Tibial nerve (tissue), 4 donors: ENCODE data around the gene TUBA1A. TPM values are rescaled to one million over a fixed set of nuclear protein-coding genes. Genes with fewer than 3 reads are reported as not detected.
A peak's percentile ranks its signal among the peaks of the same experiment; 100 is the strongest.
"Not testable (repeated sequence)": the region's sequence is repeated elsewhere in the genome, so short reads cannot be mapped to it uniquely, and the experiment has no call there.

Experiments
- DNase-seq, 2 donors: peaks; one replicate each; pipeline ENCODE4 v3.0.0-alpha.2; 2019; ENCODE audit warnings: low spot score in 2 of 2
- H3K27ac ChIP-seq, 4 donors: fragments of 200-600 bp; sonication (generic) in 3 of 4; one replicate each; pipeline ENCODE4 v1.5.1; 2017 to 2019; ENCODE audit warnings: mild to moderate bottlenecking in 1 of 4
- H3K27me3 ChIP-seq, 2 donors: fragments of 200-600 bp; sonication (generic) in 1 of 2; one replicate each; pipeline versions ENCODE4 v1.5.1 to v1.6.0; 2017 to 2019
- H3K36me3 ChIP-seq, 3 donors: fragments of 200-600 bp; sonication (generic); one replicate each; pipeline ENCODE4 v1.5.1; 2018 to 2019
- H3K4me1 ChIP-seq, 4 donors: fragments of 200-600 bp; sonication (generic) in 3 of 4; one replicate each; pipeline ENCODE4 v1.5.1; 2017 to 2019
- H3K4me3 ChIP-seq, 4 donors: fragments of 200-600 bp; sonication (generic) in 3 of 4; one replicate each; pipeline ENCODE4 v1.5.1; 2017 to 2019; ENCODE audit warnings: mild to moderate bottlenecking in 1 of 4, moderate library complexity in 1 of 4
- H3K9me3 ChIP-seq, 4 donors: fragments of 200-600 bp; sonication (generic) in 3 of 4; one replicate each; pipeline ENCODE4 v1.5.1; 2017 to 2019
- CTCF ChIP-seq, 5 experiments: fragments of 200-600 bp in 3 of 5; fragments of 450-650 bp in 2 of 5; sonication (generic) in 3 of 5; IDR thresholded peaks; one replicate each; pipeline ENCODE4 v1.5.1; 2016 to 2019; ENCODE audit warnings: antibody characterized with exemption in 5 of 5, mild to moderate bottlenecking in 3 of 5, moderate library complexity in 2 of 5
- EP300 ChIP-seq, 2 donors: sonication (generic); formaldehyde crosslinking; IDR thresholded peaks; one replicate each; pipeline ENCODE4 v1.6.1; 2017; ENCODE audit warnings: antibody characterized with exemption in 2 of 2, mild to moderate bottlenecking in 1 of 2
- POLR2A ChIP-seq, 2 donors: fragments of 450-650 bp; IDR thresholded peaks; one replicate each; pipeline ENCODE4 v1.6.1; 2017; ENCODE audit warnings: antibody characterized with exemption in 2 of 2, mild to moderate bottlenecking in 2 of 2, moderate library complexity in 2 of 2
- WGBS, 2 donors: methylation state at CpG; one replicate each; pipeline ENCODE4 v1.1.5; 2018; 5-methylcytosine and 5-hydroxymethylcytosine counted together
- total RNA-seq, 4 donors: library from RNA; depleted of rRNA; stranded (reverse); fragments of >200 nt; gene quantifications; one replicate each; pipeline ENCODE4 v1.1.0, GENCODE V29; 2016

Gene TUBA1A
- total RNA-seq, 4 donors from 2014 or later, result 264 to 402 (median 307) TPM

DNA sequence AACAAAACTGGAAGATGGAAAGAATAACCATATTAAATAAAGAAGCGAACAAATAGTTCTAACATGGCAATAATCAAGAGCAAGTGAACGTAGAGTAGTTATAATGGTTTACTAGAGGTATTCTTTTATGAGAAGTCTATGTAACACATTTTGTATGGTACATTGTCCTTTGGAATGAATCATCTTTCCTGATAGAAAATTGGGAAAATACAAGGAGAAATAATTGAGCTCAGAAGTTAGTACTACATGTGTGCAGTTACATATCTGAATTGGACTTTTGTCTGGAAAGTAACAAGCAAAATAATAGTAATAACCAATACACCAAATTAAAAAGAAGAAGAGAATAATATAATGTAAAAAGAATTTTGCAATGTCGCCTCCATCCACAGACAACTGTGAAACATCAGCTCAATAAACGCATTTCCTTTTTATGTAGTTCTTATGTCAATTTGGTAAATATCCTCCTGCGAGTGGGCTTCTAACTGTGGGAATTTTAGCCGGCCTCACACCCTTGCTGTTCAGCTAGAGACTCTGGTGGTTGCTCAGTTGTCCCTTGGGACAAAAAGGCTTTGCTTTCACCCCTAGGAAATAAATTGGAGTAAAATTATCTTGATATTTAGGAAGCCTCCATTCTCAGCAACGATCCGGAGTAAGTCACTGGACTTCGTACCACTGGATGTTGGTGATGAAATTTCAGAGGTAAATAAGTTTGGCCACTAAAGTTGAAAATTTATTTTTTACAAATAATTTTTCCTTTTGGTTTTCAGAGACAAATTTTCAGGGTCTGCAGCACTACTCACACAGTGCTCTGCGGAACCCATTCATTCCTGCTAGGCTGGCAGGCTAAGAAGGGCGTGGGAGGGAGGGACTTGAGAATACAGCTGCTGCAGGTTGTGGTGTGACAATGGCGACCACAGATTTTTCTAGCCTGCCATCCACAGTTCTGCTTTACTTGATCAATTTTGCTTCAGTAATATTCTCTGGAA is 1.1 kb upstream of the TUBA1A start:
- H3K4me3 ChIP-seq, result peak overlapping the region; percentile 63 to 100 (median 80)
- peak overlapping the region; percentile 94 to 100 (median 100) for H3K27ac ChIP-seq
- H3K4me1 ChIP-seq, result peaks cover 0 to 38% (median 8%) of the 10 kb centered on the region in 4 donors
- 54 to 55% methylated on average over 12 of the region's 12 CpGs for WGBS, 2 donors
- H3K27me3 ChIP-seq, result no peaks in the 10 kb centered on the region
- DNase-seq, result no peak
- H3K36me3 ChIP-seq, result peaks cover 0 to 16% (median 5%) of the 10 kb centered on the region in 3 donors
- TF ChIP-seq POLR2A (IDR thresholded peaks at IDR 0.05), result no peak
- TF ChIP-seq EP300 (IDR thresholded peaks at IDR 0.05), result no peak
- TF ChIP-seq CTCF (IDR thresholded peaks at IDR 0.05), result no peak
- no peaks in the 10 kb centered on the region for H3K9me3 ChIP-seq

DNA sequence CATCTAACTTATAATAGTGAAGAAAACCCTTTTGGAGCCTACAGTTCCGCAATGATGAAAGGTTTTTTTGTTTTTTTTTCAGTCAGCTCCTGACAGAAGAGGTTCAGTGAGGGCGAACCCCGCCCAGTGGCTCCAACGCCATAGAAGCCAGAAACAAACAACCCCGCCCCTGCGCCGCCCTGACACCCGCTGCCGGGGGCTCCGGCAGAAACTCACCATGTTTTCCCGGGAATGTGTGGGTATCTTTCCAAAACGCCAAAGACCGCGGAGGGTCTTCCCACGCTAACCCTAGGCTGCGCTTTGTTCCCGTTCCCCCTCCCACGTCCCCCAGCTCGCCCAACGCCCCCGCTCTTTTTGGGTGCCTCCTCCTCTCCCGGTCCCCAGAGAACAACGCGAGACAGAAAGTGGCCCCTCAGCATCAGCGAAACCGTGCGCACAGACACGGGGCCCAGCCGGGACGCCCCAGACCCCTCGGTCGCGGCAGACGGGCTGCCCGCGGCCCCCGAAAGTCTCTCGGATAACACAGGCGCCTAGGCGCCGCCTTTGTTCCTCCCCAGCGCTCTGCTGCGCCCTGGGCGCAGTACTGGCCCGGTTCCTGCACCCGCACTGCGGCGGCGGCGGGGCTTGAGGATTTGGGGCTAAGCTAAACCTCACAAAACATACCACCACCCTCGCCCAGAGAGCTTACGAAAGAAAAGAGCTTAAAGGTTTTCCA is 522 bp downstream of the TUBA1A start:
- Histone ChIP-seq H3K36me3 (peaks cover 0 to 30% (median 5%) of the 10 kb centered on the region in 3 donors), H3K4me1 (peaks cover 0 to 51% (median 8%) of the 10 kb centered on the region in 4 donors), H3K27me3 (no peaks in the 10 kb centered on the region), H3K4me3 (peak overlapping the region; percentile 63 to 100 (median 80)), H3K9me3 (no peaks in the 10 kb centered on the region), H3K27ac (peak overlapping the region; percentile 94 to 100 (median 100))
- TF ChIP-seq POLR2A (IDR thresholded peaks at IDR 0.05), result peak in 1 of 2 donors; percentile 39
- TF ChIP-seq EP300 (IDR thresholded peaks at IDR 0.05), result peak in 1 of 2 donors; percentile 48
- TF ChIP-seq CTCF (IDR thresholded peaks at IDR 0.05), result peak in 1 of 5 experiments; percentile 6
- 1% methylated on average over 29 to 33 of the region's 52 CpGs for WGBS, 2 donors
- peak; percentile 77 to 80 for DNase-seq

DNA sequence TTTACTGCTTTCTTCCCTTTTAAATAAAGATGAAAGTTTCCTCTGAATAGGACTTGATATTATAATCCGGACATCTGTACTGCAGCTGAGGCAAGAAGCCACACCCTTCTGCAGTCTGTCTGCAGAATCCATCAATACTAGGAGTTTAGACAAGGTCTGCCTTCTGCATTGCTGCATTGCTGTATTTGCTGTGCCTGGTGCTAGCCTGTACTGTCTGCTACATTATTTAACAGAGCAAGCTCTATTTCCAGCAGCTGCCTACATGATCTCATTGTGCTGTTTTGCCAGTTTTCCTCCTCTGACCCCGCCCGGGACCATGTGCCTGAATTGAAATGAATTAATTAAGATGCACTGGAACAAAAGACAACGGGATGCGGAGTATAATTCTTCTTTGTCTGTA is 1.7 kb downstream of the TUBA1A start:
- peak; percentile 56 to 68 for DNase-seq
- WGBS, 2 donors, result 9 to 12% methylated on average over 5 of the region's 5 CpGs
- H3K27me3 ChIP-seq, result no peaks in the 10 kb centered on the region
- H3K4me3 ChIP-seq, result peak overlapping the region; percentile 63 to 100 (median 80)
- H3K9me3 ChIP-seq, result no peaks in the 10 kb centered on the region
- peaks cover 0 to 53% (median 8%) of the 10 kb centered on the region in 4 donors for H3K4me1 ChIP-seq
- TF ChIP-seq POLR2A (IDR thresholded peaks at IDR 0.05) (peak in 1 of 2 donors; percentile 54), EP300 (IDR thresholded peaks at IDR 0.05) (peak in 1 of 2 donors; percentile 88), CTCF (IDR thresholded peaks at IDR 0.05) (no peak)
- H3K27ac ChIP-seq, result peak overlapping the region; percentile 94 to 100 (median 100)
- H3K36me3 ChIP-seq, result peaks cover 0 to 30% (median 5%) of the 10 kb centered on the region in 3 donors

- 45 to 64% methylated on average over 7 to 11 of the region's 11 CpGs for WGBS, 2 donors
- H3K4me3 ChIP-seq, result peak overlapping the region in 2 of 4 donors; percentile 14 to 90
- H3K27ac ChIP-seq, result peak overlapping the region in 3 of 4 donors; percentile 59 to 100 (median 99)
- peaks cover 0 to 30% (median 5%) of the 10 kb centered on the region in 3 donors for H3K36me3 ChIP-seq
- not testable (repeated sequence) for H3K27me3 ChIP-seq, H3K9me3 ChIP-seq, DNase-seq
- H3K4me1 ChIP-seq, result peaks cover 0 to 53% (median 8%) of the 10 kb centered on the region in 4 donors
Measured at GRCh38 chr12:49186307-49186706, 2.6 kb downstream of the TUBA1A start.

- DNase-seq, H3K27ac ChIP-seq, H3K4me3 ChIP-seq, H3K9me3 ChIP-seq, H3K27me3 ChIP-seq: not testable (repeated sequence)
- Histone ChIP-seq H3K4me1 (peaks cover 0 to 46% (median 8%) of the 10 kb centered on the region in 4 donors), H3K36me3 (peaks cover 0 to 30% (median 5%) of the 10 kb centered on the region in 3 donors)
- 48 to 53% methylated on average over 1 of the region's 1 CpG for WGBS, 2 donors
Measured at GRCh38 chr12:49184697-49185096, 4.2 kb downstream of the TUBA1A start.

DNA sequence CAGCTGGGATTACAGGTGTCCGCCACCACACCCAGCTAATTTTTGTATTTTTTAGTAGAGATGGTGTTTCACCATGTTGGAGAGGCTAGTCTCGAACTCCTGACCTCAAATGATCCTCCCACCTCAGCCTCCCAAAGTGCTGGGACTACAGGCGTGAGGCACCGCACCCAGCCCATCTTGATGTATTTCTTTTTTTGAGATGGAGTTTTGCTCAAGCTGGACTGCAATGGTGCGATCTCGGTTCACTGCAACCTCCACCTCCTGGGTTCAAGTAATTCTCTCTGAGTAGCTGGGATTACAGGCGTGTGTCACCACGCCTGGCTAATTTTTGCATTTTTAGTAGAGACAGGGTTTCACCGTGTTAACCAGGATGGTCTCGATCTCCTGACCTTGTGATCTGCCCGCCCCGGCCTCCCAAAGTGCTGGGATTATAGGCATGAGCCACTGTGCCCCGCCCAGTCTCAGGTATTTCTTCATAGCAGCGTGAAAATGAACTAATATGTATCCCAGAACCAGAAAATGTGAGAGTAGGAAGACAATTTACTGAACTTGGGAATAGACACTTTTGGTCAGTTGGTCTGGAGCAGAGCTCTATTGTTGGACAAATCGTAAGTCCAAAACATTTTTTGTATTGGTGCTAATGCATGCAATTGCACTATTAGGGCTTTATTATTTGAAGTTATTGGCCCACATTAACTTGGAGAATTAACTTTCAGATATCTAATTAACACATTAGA is 5.5 kb downstream of the TUBA1A start:
- Histone ChIP-seq H3K27ac (peak overlapping the region in 1 of 4 donors; percentile 43), H3K36me3 (peaks cover 0 to 30% (median 5%) of the 10 kb centered on the region in 3 donors), H3K4me1 (peaks cover 0 to 41% (median 8%) of the 10 kb centered on the region in 4 donors)
- DNase-seq, H3K27me3 ChIP-seq, H3K4me3 ChIP-seq, H3K9me3 ChIP-seq: not testable (repeated sequence)
- WGBS, 2 donors, result 86 to 92% methylated on average over 15 of the region's 15 CpGs
